Smooth muscle cell of trachea (primary cell): ENCODE data around the gene RPRD2. TPM values are rescaled to one million over a fixed set of nuclear protein-coding genes. Genes with fewer than 3 reads are reported as not detected.

ENCODE experiments used
- total RNA-seq: library from RNA; depleted of rRNA; stranded (reverse); fragments of >200 nt; gene quantifications from 2 replicates; pipeline ENCODE4 v1.2.1, GENCODE V29; 2014

The RPRD2 gene
- 7.8 and 10.2 TPM in 2 replicates for total RNA-seq

GRCh38 chr1:150363426-150364230, at the start of gene RPRD2:
TSS of gene RPRD2 (plus strand) at chr1:150364147. CDS start at chr1:150364715, 568 bp downstream.

GRCh38 chr1:150486966-150487762, 123.2 kb downstream of the RPRD2 start, which contains the start of gene TARS2:
TSS of gene TARS2 (plus strand) at chr1:150487419. CDS start at chr1:150487451, 32 bp downstream.

DNA sequence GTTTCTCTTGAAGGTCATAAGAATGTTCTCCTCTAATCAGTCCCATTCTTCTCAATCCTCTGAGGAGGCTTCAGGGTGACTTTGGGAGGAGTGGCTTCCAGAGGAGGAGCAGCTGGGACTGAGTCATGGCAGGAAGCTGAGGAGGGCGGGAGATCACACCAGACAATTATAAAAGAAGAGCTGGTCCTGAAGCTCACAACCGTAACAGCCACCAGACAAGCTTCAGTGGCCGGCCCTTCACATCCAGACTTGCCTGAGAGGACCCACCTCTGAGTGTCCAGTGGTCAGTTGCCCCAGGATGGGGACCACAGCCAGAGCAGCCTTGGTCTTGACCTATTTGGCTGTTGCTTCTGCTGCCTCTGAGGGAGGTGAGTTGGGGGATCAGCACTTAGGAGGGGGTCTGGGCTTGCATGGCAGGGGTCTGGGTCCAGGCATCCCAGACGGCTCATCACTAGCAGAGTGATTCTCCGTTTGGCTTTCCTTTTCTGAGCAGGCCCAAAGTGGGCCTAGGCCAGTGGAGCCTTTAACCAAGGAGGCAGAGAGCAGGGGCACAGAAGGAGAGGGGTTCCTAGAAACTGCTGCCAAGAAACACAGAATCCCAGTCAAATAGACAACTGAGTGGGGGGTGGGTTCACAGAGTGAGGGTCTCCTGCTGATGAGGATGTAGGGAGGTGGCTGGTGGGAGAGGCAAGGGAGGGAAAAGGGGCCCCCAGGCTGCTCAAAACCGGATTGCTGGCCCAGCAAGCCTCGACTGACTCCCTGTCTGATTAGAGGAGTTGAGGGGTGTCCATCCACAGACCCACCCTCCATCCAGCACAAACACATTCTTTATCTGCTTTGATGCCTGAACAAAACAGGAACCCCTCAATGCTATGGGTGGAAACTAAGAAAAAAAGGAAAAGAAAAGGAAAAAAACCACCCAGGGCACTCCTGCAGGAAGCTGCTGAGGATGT, 144.2 kb downstream of the RPRD2 start, which contains the start of gene ECM1:
Gene ECM1, plus strand, starts transcription at position 198 of the 953 bp plus-strand sequence. Its CDS starts 101 bp downstream, at position 299.

GRCh38 chr1:150515328-150516049, 151.5 kb downstream of the RPRD2 start, which contains the start of gene FALEC:
TSS of gene FALEC (plus strand) at chr1:150515752.

Other genes with a start within 250 kb of the RPRD2 start
- gene PLEKHO1, start 214.2 kb upstream of the RPRD2 start, total RNA-seq: 48.7 and 63.8 TPM in 2 replicates
- gene ANP32E, start 128.0 kb upstream of the RPRD2 start, total RNA-seq: 11.1 and 32.3 TPM in 2 replicates
- gene CA14, start 106.4 kb upstream of the RPRD2 start, total RNA-seq: not detected in 2 replicates
- 97.3 and 105 TPM in 2 replicates for gene APH1A, start 95.1 kb upstream of the RPRD2 start, total RNA-seq
- 30.3 and 44.8 TPM in 2 replicates for gene C1orf54, start 91.4 kb upstream of the RPRD2 start, total RNA-seq
- gene CIART, start 81.6 kb upstream of the RPRD2 start, total RNA-seq: 1.6 and 8.1 TPM in 2 replicates
- 30.4 and 57.2 TPM in 2 replicates for gene MRPS21, start 70.3 kb upstream of the RPRD2 start, total RNA-seq
- gene PRPF3, start 42.6 kb upstream of the RPRD2 start, total RNA-seq: 32.9 and 42.0 TPM in 2 replicates
- gene TARS2, start 123.3 kb downstream of the RPRD2 start, total RNA-seq: 19.3 and 27.0 TPM in 2 replicates
- 27.8 and 74.4 TPM in 2 replicates for gene ECM1, start 144.0 kb downstream of the RPRD2 start, total RNA-seq
- gene FALEC, start 151.6 kb downstream of the RPRD2 start, total RNA-seq: 1.5 TPM in 1 of 2 replicates, not detected in the other
- 21.5 and 30.8 TPM in 2 replicates for gene ADAMTSL4, start 185.3 kb downstream of the RPRD2 start, total RNA-seq
- gene MCL1, start 215.5 kb downstream of the RPRD2 start, total RNA-seq: 190 and 202 TPM in 2 replicates